Progenitor cell of endocrine pancreas (in vitro differentiated cells): ENCODE measurements around the gene PIP5K1C. TPM values are rescaled to one million over a fixed set of nuclear protein-coding genes. Genes with fewer than 3 reads are reported as not detected.

Source experiments
- DNase-seq: peaks from one replicate; pipeline ENCODE4 v3.0.0; 2021; ENCODE audit warnings: low spot score; ENCODE audit not compliant: unreplicated experiment
- H3K27ac Mint-ChIP-seq: 2 replicates; pipeline ENCODE4 v1.8.0; 2021; ENCODE audit warnings: mild to moderate bottlenecking, moderate library complexity, mixed read lengths
- H3K27me3 Mint-ChIP-seq: 2 replicates; pipeline ENCODE4 v1.8.0; 2021; ENCODE audit warnings: mixed read lengths
- H3K36me3 Mint-ChIP-seq: 2 replicates; pipeline ENCODE4 v1.8.0; 2022; ENCODE audit warnings: mixed read lengths; ENCODE audit not compliant: insufficient read depth
- H3K4me1 Mint-ChIP-seq: 2 replicates; pipeline ENCODE4 v1.8.0; 2021; ENCODE audit warnings: low read depth, mixed read lengths
- H3K4me3 Mint-ChIP-seq: 2 replicates; pipeline ENCODE4 v1.8.0; 2021; ENCODE audit warnings: low read depth, mild to moderate bottlenecking, moderate library complexity, mixed read lengths
- H3K9me3 Mint-ChIP-seq: 2 replicates; pipeline ENCODE4 v1.8.0; 2021; ENCODE audit warnings: low read depth, mixed read lengths
- CTCF ChIP-seq: fragments of 200-600 bp; sonication (generic); IDR thresholded peaks from one replicate; pipeline ENCODE4 v1.5.0; 2021; ENCODE audit warnings: antibody characterized with exemption, mild to moderate bottlenecking; ENCODE audit not compliant: unreplicated experiment
- total RNA-seq: library from RNA; stranded (reverse); gene quantifications from 2 replicates; pipeline ENCODE4 v1.2.1, GENCODE V29; 2021

The PIP5K1C gene
- total RNA-seq, 1 donor from 2014 or later, result 51.7 TPM

DNA sequence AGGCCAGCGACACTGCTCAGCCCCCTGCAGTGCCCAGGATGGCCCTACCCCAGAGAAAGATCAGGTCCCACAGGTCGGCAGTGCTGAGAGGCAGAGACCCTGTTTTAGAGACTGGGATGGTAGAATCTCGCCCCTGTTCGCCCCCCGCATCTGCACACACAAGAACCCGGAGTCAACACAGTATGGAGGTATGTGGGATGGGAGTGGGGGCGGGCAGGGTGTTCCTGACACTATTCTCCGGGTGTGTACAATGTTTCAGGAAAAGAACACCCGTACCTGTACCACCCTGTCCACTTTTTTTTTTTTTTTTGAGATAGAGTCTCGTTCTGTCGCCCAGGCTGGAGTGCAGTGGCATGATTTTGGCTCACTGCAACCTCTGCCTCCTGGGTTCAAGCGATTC, 19.3 kb downstream of the PIP5K1C start:
- H3K9me3 Mint-ChIP-seq, result no peaks in the 10 kb centered on the region
- no peak for DNase-seq
- no peak for TF ChIP-seq CTCF
- no peaks in the 10 kb centered on the region for H3K4me1 Mint-ChIP-seq
- no peak overlapping the region for H3K27ac Mint-ChIP-seq
- no peaks in the 10 kb centered on the region for H3K27me3 Mint-ChIP-seq
- H3K36me3 Mint-ChIP-seq, result peaks cover 13% of the 10 kb centered on the region
- H3K4me3 Mint-ChIP-seq, result no peak overlapping the region

DNA sequence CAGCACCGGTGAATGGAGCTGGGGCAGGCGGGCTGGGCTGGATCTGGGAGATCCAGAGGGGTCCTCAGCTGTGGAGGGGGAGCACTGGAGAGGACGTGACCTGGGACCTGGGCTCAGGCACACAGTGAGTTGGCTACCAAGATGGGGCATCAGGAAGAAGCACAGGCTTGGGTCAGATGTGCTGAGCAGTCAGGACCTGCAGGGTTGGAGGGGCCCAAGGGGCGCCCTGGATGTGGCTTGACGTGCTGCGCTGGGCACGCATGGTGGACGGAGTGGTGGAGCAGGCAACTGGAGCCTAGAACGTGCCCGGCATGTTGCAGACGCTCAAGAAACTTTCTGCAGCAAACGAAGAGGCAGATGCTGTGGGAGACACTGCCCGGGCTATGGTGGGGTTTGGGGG, 20.7 kb downstream of the PIP5K1C start:
- peaks cover 10% of the 10 kb centered on the region for H3K36me3 Mint-ChIP-seq

DNA sequence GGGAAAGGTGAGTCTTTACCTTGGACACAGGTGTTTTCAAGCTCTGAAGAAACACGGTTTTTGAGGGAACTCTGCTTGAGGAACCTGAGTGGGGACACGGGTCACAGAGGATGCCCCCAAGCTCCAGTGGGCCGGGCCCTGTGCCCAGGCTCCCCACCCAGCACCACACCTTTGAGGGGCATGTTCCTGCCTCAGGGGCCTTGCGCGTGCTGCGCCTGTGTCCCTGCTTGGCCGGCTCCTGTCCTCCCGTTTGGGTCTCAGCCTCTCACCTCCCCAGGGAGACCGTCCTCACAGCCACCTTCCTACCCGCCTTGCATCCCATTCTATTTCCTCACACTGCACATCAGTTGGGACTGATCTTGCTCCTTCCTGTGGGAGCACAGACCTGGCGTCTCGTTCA, 21.1 kb downstream of the PIP5K1C start:
- H3K4me3 Mint-ChIP-seq, result no peak overlapping the region
- H3K36me3 Mint-ChIP-seq, result peaks cover 6% of the 10 kb centered on the region
- no peak for TF ChIP-seq CTCF
- no peaks in the 10 kb centered on the region for H3K4me1 Mint-ChIP-seq
- no peaks in the 10 kb centered on the region for H3K27me3 Mint-ChIP-seq
- no peaks in the 10 kb centered on the region for H3K9me3 Mint-ChIP-seq
- no peak overlapping the region for H3K27ac Mint-ChIP-seq
- DNase-seq, result no peak

More for the DNA sequence above, 20.7 kb downstream of the PIP5K1C start:
- Mint-ChIP-seq H3K27me3 (no peaks in the 10 kb centered on the region), H3K4me3 (no peak overlapping the region), H3K4me1 (no peaks in the 10 kb centered on the region), H3K27ac (no peak overlapping the region), H3K9me3 (no peaks in the 10 kb centered on the region)
- no peak for DNase-seq
- TF ChIP-seq CTCF, result no peak

DNA sequence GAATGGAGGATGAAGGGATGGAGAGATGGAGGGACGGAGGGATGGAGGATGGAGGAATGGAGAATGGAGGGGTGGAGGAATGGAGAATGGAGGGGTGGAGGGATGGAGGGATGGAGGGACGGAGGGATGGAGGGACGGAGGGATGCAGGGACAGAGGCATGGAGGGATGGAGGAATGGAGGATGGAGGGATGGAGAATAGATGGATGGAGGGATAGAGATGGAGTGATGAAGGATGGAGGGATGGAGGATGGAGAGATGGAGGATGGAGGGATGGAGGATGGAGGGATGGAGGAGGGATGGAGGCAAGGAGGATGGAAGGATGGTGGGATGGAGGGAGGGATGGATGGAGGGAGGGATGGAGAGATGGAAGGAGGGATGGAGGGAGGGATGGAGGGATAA, 22.1 kb downstream of the PIP5K1C start:
- no peaks in the 10 kb centered on the region for H3K4me1 Mint-ChIP-seq
- peaks cover 3% of the 10 kb centered on the region for H3K36me3 Mint-ChIP-seq
- no peak for DNase-seq
- H3K4me3 Mint-ChIP-seq, result no peak overlapping the region
- TF ChIP-seq CTCF, result no peak
- no peaks in the 10 kb centered on the region for H3K27me3 Mint-ChIP-seq
- H3K27ac Mint-ChIP-seq, result no peak overlapping the region
- no peaks in the 10 kb centered on the region for H3K9me3 Mint-ChIP-seq

GRCh38 chr19:3674784-3675543, 25.3 kb downstream of the PIP5K1C start:
- no peaks in the 10 kb centered on the region for H3K27me3 Mint-ChIP-seq
- H3K4me3 Mint-ChIP-seq, result no peak overlapping the region
- no peak for TF ChIP-seq CTCF
- no peak for DNase-seq
- H3K27ac Mint-ChIP-seq, result peak overlapping the region; percentile 52
- peaks cover 3% of the 10 kb centered on the region for H3K36me3 Mint-ChIP-seq
- H3K4me1 Mint-ChIP-seq, result peaks cover 2% of the 10 kb centered on the region
- H3K9me3 Mint-ChIP-seq, result no peaks in the 10 kb centered on the region
